Thyroid gland (tissue), 4 donors: ENCODE data around the gene GALNTL6.

Source experiments
- POLR2A ChIP-seq, 2 donors: fragments of 450-650 bp; IDR thresholded peaks; one replicate each; pipeline ENCODE4 v1.6.1; 2017; ENCODE audit warnings: antibody characterized with exemption in 2 of 2, mild to moderate bottlenecking in 2 of 2, moderate library complexity in 1 of 2
- TF ChIP-seq, protein P1 (sequence below), 6 experiments: fragments of 200-600 bp in 3 of 6; fragments of 450-650 bp in 3 of 6; sonication (generic) in 3 of 6; IDR thresholded peaks; one replicate each; pipeline ENCODE4 v1.5.1; 2016 to 2019; ENCODE audit warnings: antibody characterized with exemption in 6 of 6, mild to moderate bottlenecking in 2 of 6, inconsistent platforms in 1 of 6, moderate library complexity in 1 of 6

DNA sequence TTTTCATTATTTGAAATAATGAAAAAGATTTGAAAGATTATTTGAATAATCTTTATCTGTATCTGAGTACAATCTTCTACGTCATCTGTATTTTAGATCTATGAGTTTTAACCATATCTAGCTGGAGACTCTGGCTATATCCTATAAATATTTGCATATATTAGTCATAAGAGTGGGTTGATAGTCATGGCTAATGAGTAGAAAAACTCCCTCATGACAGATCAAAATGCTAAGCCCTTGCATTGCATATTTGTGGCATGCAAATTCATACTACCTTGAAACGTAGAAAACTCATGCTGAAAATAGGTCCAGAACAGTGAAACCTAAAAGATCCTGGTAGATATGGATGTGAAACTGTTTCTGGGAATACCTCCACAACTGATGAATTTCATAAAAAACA, 291.3 kb downstream of the GALNTL6 start:
- TF ChIP-seq, protein P1, sequence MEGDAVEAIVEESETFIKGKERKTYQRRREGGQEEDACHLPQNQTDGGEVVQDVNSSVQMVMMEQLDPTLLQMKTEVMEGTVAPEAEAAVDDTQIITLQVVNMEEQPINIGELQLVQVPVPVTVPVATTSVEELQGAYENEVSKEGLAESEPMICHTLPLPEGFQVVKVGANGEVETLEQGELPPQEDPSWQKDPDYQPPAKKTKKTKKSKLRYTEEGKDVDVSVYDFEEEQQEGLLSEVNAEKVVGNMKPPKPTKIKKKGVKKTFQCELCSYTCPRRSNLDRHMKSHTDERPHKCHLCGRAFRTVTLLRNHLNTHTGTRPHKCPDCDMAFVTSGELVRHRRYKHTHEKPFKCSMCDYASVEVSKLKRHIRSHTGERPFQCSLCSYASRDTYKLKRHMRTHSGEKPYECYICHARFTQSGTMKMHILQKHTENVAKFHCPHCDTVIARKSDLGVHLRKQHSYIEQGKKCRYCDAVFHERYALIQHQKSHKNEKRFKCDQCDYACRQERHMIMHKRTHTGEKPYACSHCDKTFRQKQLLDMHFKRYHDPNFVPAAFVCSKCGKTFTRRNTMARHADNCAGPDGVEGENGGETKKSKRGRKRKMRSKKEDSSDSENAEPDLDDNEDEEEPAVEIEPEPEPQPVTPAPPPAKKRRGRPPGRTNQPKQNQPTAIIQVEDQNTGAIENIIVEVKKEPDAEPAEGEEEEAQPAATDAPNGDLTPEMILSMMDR (IDR thresholded peaks at IDR 0.05): no peak
- TF ChIP-seq POLR2A (IDR thresholded peaks at IDR 0.05): no peak
